H4 (cell line): Measurements from ENCODE around the gene CFAP43. TPM values are rescaled to one million over a fixed set of nuclear protein-coding genes. Genes with fewer than 3 reads are reported as not detected.
A peak's percentile ranks its signal among the peaks of the same experiment; 100 is the strongest.

Experiments used
- DNase-seq: peaks from one replicate; pipeline ENCODE4 v3.0.0-alpha.2; 2015; ENCODE audit warnings: low spot score
- total RNA-seq: library from RNA; depleted of rRNA; stranded (reverse); fragments of >200 nt; shearing (Covaris generic); gene quantifications from 2 replicates; pipeline ENCODE4 v1.2.3, GENCODE V29; 2014; rRNA removed

The CFAP43 gene
- 0.27 TPM in 1 of 2 replicates, not detected in the other for total RNA-seq

- DNase-seq, result peak; percentile 94
Measured at GRCh38 chr10:104231784-104232612, at the start of gene CFAP43. TSS of gene CFAP43 (minus strand) at chr10:104232364. CDS start at chr10:104232246, 118 bp downstream.

- no peak for DNase-seq
Measured at GRCh38 chr10:104281694-104282093, 49.5 kb upstream of the CFAP43 start.

DNA sequence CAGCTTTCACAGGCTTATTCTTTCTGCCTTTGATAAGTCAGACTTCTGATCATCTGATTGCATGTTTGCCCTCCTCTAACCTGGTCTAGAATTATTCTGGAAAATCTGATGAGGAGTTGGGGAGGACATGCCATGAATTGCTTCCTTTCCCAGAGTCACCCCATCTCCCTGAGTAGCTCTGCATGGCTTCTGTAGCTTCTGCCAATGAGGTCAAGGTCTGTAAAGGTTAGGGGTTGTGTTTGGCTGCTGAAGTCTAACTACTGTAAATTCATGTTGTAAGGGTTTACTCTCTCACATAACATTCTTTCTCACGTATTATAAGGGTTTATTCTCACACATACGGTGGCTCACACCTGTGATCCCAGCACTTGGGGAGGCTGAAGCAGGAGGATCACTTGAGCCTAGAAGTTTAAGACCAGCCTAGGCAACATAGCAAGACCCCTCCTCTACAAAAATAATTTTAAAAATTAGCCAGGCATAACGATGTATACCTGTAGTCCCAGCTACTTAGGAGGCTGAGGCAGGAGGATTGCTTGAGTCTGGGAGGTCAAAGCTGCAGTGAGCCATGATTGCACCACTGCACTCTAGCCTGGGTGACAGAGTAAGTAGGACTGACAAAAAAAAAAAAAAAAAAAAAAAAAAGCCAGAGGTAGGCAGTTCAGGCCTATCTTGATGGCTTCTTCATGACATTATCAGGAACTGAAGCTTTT lies 47.5 kb upstream of the CFAP43 start:
- no peak for DNase-seq

DNA sequence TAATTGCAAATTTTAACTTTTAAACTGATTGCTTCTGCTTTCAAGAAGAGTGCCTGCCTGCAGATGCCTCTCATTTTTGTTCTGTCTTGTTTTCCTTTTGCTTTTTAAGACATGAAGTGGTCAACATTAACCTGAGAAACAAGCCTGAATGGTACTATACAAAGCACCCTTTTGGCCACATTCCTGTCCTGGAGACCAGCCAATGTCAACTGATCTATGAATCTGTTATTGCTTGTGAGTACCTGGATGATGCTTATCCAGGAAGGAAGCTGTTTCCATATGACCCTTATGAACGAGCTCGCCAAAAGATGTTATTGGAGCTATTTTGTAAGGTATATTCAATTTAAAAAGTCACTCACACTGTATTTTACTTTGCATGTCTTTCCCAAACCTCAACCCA lies 45.6 kb upstream of the CFAP43 start:
- no peak for DNase-seq

- no peak for DNase-seq
Measured at GRCh38 chr10:104276192-104276591, 44.0 kb upstream of the CFAP43 start.

DNA sequence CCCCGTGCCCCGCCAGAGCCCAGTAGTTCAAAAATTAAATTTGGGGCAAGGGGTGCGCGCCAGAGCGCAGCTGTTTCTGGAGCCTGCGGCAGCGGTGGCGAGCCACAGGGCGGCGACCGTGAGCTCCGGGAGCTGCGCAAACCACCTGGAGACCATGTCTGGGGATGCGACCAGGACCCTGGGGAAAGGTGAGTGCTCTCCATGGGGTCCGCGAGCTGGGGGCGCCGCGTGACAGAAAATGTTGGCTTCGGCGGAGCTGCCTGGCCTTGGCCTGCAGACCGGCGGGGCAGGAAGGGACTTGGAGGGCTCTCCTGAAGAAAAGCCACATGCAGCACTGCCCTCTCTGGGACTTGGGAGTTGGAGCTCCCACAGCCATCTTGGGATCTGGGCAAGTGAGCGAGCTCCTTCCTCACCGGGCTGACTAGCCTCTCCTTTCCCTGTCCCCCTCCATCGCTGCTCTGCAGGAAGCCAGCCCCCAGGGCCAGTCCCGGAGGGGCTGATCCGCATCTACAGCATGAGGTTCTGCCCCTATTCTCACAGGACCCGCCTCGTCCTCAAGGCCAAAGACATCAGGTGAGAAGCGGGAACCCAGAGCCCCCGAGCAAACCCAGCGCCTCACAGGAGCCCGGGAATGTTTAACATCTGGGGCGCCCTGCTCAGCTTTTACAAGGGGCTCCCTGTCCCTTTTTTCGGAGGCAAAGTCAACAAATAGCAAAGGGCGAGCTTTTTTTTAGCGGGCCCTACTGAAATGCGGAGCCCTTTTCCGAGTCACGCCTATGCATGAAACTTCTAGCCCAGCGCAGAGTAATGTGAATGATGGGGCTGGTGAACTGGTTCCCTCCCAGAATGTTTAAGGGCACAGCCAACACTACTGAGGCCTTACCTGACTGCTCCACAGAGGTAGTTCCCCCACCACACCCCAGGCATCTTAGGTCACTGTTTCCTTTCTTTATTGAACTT lies 42.9 kb upstream of the CFAP43 start:
- no peak for DNase-seq

- DNase-seq, result no peak
Measured at GRCh38 chr10:104273899-104274575, 41.9 kb upstream of the CFAP43 start.

GRCh38 chr10:104273286-104273685 lies 41.1 kb upstream of the CFAP43 start:
- no peak for DNase-seq

DNA sequence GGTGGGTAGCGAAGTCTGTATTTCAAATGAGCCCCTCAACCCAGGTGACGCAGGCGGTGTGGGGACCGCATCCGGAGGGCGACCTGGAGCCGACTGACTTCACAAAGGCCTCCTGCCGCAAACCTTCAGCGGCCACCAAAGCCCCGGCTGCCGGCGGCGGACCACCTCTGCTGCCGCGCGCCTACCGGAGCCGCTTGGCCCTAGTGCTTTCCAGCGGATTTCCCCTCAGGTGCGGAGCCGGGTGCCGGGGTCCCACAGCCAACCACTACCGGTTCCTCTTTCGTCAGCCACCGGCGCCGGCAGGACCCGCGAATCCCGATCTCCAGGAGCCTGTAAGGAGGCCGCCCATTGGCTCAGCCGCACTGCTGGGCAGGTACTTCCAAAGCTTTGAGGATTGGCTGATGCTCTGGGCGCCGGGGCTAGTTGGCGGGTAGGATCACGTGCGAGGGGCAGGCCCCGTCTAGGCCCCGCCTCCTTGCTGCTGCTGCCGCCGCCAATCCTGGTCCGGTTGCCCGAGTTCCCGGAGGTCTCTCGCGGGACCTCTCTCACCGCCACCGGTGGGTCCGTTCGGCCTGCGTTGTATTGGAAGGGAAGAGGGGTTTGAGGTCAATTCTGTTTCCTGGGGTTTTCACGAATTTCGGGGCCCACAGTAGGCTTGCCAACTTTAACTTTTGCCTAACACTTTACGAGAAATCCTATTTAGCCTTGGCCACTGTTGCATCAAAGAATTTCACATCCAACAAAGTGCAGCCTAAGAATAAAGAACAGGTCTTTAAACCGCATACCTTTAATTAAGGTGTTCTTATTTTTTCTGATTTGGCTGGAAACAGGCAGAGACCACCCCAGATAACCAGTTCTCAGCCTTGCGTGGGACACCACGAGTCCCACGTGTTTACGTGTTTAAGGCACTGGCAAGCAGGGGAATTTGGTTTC lies 36.8 kb upstream of the CFAP43 start, which contains the start of gene GSTO2:
Gene GSTO2 (plus strand): TSS at position 472 of the 933 bp plus-strand sequence. CDS start 5,732 bp downstream, outside the sequence.
- DNase-seq, result peak; percentile 98

DNA sequence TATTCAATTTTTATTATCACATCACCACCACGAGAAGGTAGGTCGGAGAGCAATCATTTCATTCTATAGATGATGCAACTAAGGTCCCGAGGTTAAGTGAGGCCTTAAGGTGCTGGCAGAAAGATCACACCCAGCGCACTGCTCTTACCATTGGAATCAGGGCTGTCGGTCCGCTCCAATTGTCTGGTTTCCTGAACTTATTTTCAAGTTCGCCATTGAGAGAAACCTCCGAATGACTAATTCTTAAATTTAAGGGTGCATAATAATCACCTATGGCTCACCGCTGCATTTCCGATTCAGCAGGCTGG lies 36.2 kb upstream of the CFAP43 start:
- no peak for DNase-seq

DNA sequence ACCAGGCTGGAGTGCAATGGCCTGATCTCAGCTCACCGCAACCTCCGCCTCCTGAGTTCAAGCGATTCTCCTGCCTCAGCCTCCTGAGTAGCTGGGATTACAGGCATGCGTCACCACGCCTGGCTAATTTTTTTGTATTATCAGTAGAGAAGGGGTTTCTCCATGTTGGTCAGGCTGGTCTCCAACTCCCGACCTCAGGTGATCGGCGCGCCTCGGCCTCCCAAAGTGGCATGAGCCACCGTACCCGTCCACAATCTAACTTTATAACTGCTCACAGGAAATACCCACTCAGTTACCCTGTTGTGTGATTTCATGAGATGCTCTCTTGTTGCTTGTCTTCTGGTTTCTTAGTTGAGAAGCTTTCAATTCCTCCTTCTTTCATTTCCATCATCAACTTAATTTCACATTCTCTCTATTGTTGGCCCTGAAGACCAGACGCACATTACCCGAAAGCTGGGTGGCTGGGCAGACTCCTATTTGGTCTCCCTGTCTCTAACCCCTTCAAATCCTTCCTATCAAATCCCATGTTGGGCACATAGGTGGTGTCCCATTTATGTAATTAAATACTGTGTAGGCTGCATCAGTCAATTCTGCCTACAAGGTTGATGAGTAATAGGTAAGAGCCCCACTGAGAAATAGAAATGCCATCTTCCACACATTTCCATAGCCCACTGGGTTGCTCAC lies 35.7 kb upstream of the CFAP43 start:
- DNase-seq, result no peak

DNA sequence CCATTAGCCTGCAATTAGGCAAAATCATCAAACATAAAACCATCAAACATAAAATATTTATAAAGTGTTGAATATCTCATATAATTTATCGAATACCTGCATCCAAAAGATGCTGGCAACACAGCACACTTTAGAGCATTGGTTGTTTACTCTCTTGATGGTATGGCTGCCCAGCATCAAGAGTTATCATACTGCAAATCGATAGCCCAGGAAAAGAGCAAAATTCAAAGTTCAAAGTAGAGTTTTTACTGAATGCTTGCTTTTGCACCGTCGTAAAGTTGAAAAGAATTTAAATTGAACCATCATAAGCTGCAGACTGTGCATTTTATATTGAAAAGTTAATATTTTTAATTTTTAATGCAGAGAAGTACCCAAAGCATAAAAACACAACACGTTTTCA lies 32.6 kb upstream of the CFAP43 start:
- no peak for DNase-seq

DNA sequence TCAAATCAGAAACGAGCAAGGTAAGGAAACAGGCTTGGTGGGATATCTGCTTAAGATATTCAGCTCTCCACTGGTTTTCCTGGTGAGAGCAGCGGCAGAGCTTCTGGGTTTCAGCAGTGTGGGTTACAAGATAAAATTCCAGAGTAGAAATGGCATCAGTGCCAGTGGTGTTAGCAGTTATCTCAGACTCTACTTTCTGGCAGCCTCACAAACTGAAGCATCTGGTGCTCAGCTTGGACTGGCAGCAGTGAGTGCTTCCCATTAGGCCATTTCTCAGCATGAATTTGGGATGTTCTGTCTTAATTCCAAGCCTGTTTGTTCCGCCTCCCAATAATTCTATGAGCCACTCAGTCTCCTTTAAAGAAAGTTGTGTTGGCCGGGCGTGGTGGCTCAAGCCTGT lies 29.9 kb upstream of the CFAP43 start:
- no peak for DNase-seq

GRCh38 chr10:104260775-104261115 lies 28.6 kb upstream of the CFAP43 start:
- DNase-seq, result no peak

GRCh38 chr10:104259999-104260774 lies 28.0 kb upstream of the CFAP43 start:
- no peak for DNase-seq

- DNase-seq, result no peak
Measured at GRCh38 chr10:104259456-104259855, 27.3 kb upstream of the CFAP43 start.

DNA sequence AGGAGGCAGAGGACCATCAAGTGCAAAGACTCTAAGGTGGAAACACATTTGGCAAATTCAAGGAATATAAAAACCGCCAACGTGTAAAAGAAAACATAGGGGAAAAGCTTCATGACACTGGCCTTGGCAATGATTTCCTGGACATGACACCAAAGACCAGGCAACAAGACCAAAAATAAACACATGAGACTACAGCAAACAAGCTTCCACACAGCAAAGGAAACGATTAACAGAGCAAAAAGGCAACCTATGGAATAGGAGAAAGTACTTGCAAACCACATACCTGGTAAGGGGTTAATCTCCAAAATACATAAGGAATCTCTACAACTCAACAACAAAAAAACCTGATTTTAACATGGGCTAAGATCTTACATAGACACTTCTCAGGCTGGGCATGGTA lies 26.0 kb upstream of the CFAP43 start:
- no peak for DNase-seq

DNA sequence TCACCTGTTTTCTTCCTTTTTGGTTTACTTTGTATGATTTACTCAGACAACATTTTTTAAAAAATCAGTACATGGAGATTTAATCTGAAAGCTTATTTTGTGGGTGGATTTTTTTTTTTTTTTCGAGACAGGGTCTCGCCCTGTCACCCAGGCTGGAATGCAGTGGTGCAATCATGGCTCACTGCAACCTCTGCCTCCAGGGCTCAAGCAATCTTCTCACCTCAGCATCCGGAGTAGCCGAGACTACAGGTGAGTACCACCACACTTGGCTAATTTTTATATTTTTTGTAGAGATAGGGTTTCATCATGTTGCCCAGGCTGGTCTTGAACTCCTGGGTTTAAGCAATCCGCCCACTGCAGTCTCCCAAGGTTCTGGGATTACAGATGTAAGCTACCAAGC lies 25.1 kb upstream of the CFAP43 start:
- DNase-seq, result no peak
